ENCODE results near the gene ZNF578. TPM values are rescaled to one million over a fixed set of nuclear protein-coding genes. Genes with fewer than 3 reads are reported as not detected.

The ZNF578 gene
- total RNA-seq, 4 donors from 2014 or later = 2.7 to 6.9 (median 3.8) TPM

DNA sequence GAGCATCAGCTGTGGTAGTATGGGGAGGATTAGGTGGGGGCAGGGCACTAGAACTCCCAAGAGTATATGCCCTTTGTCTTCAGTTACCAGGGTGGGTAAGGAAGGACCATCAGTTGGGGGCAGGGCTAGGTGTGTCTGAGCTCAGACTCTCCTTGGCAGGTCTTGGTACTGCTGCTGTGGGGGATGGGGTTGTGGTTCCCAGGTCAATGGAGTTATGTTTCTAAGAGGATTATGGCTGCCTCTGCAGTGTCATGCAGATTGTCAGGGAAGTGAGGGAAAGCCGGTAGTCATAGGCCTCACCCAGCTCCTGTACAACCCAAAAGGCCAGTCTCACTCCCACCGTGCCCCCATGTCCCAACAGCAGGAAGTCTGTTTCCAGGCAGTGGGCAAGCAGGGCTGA is 8.8 kb upstream of the ZNF578 start:
- Histone ChIP-seq H3K36me3 (no peaks in the 10 kb centered on the region), H3K4me3 (replicated peaks in 1 of 3) (no peak overlapping the region), H3K4me1 (no peaks in the 10 kb centered on the region), H3K27me3 (no peaks in the 10 kb centered on the region), H3K9me3 (no peaks in the 10 kb centered on the region), H3K27ac (no peak overlapping the region)
- WGBS, 2 donors = 45 to 46% methylated on average over 2 of the region's 2 CpGs
- DNase-seq = no peak
- intact Hi-C loops (cut with DNase I) = no loop called here
- TF ChIP-seq POLR2A (IDR thresholded peaks at IDR 0.05) = no peak
- TF ChIP-seq, protein P1, sequence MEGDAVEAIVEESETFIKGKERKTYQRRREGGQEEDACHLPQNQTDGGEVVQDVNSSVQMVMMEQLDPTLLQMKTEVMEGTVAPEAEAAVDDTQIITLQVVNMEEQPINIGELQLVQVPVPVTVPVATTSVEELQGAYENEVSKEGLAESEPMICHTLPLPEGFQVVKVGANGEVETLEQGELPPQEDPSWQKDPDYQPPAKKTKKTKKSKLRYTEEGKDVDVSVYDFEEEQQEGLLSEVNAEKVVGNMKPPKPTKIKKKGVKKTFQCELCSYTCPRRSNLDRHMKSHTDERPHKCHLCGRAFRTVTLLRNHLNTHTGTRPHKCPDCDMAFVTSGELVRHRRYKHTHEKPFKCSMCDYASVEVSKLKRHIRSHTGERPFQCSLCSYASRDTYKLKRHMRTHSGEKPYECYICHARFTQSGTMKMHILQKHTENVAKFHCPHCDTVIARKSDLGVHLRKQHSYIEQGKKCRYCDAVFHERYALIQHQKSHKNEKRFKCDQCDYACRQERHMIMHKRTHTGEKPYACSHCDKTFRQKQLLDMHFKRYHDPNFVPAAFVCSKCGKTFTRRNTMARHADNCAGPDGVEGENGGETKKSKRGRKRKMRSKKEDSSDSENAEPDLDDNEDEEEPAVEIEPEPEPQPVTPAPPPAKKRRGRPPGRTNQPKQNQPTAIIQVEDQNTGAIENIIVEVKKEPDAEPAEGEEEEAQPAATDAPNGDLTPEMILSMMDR (IDR thresholded peaks at IDR 0.05) = no peak

DNA sequence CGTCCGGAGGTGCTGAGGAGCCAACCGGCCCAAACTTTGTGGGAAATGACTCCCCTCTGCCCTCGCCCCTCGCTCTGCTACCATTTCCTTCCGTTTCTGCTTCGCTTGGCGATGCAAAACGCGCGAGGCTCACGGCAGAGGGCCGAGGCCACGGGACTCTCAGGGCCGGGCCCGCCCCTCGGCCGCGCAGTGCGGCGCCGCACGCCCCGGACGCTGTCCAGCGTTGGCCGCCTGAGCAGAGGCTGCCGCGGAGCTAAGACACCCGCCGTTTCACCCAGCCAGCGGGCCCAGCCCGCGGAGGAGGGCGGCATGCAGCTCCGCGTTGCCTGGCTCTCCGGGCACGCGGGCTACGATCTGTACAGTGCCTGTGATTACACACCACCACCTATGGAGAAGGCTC is 2.1 kb upstream of the ZNF578 start:
- 22 to 31% methylated on average over 15 to 38 of the region's 41 CpGs for WGBS, 2 donors
- DNase-seq = no peak
- no peak overlapping the region for H3K4me3 ChIP-seq (replicated peaks in 1 of 3)
- H3K9me3 ChIP-seq = no peaks in the 10 kb centered on the region
- peaks cover 0 to 4% of the 10 kb centered on the region in 2 donors for H3K4me1 ChIP-seq
- peaks cover under 1 to 2% of the 10 kb centered on the region in 2 donors for H3K36me3 ChIP-seq
- intact Hi-C loops (cut with DNase I) = no loop called here
- H3K27ac ChIP-seq = no peak overlapping the region
- TF ChIP-seq, protein P1 (IDR thresholded peaks at IDR 0.05) = no peak
- no peak for TF ChIP-seq POLR2A (IDR thresholded peaks at IDR 0.05)
- no peaks in the 10 kb centered on the region for H3K27me3 ChIP-seq

DNA sequence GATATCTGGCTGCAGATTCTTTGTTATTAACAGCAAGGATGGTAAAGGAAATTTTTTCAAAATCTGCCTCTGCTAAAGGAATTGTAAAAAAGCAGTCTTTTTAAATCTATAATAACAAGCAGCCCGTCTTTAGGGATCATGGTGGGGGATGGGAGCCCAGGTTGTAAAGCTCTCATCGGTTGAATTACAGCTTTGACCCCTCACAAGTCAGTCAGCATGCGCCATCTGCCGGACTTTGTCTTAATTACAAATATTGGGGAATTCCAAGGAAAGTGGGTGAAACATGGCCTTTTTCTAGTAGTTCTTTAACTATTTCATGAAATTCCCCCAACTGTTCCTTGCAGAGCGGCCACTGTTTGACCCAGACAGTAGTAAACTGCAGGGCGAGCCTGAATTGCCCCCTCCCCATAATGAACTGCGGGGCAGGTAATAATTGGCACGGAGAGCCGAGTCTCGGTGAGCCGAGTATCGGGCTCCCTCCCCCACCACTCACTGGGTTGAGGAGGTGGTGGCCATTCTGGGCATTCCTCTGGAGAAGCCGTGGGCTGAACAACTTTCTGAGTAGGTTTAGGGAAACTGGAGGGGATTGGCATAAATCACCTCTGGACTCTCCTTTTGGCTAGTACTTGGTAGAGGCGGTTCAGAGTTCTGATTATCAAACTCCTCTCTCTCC is 11.6 kb downstream of the ZNF578 start:
- DNase-seq = no peak
- Histone ChIP-seq H3K27ac (no peak overlapping the region), H3K27me3 (no peaks in the 10 kb centered on the region), H3K4me1 (no peaks in the 10 kb centered on the region), H3K9me3 (no peaks in the 10 kb centered on the region), H3K4me3 (replicated peaks in 1 of 3) (no peak overlapping the region), H3K36me3 (no peaks in the 10 kb centered on the region)
- 83 to 91% methylated on average over 14 of the region's 14 CpGs for WGBS, 2 donors
- intact Hi-C loops (cut with DNase I) = no loop called here
- TF ChIP-seq POLR2A (IDR thresholded peaks at IDR 0.05) = no peak
- TF ChIP-seq, protein P1 (IDR thresholded peaks at IDR 0.05) = no peak

DNA sequence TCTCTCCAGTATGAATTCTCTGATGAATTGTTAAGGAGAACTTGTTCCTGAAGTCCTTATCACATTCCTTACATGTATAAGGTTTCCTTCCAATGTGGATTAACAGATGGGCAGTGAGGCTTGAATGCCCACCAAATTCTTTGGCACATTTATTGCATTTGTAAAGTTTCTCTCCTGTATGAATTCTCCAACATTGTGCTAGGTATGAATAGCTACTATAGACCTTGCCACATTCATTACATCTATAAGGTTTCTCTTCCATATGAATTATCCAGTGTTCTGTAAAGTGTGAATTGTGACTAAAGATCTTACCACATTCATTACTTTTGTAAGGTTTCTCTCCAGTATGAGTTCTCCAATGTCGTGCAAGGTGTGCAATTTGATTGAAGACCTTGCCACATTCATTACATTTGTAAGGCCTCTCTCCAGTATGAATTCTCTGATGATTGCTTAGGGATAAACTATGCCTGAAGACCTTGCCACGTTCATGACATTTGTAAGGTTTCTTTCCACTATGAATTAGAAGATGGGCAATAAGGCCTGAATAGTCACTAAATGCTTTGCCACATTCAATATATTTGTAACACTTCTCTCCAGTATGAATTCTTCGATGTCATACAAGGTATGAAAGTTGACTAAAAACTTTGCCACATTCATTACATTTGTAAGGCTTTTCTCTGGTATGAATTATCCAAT is 20.4 kb downstream of the ZNF578 start:
- Histone ChIP-seq H3K4me1 (no peaks in the 10 kb centered on the region), H3K27me3 (no peaks in the 10 kb centered on the region), H3K36me3 (no peaks in the 10 kb centered on the region), H3K4me3 (replicated peaks in 1 of 3) (no peak overlapping the region), H3K27ac (no peak overlapping the region), H3K9me3 (peaks cover 14% of the 10 kb centered on the region)
- no peak for TF ChIP-seq POLR2A (IDR thresholded peaks at IDR 0.05)
- TF ChIP-seq, protein P1 (IDR thresholded peaks at IDR 0.05) = no peak
- intact Hi-C loops (cut with DNase I) = loop anchor here (10.0 kb wide), 1 partner anchor 609 kb away; no protein-coding TSS in a partner anchor
- no peak for DNase-seq
- 92 to 98% methylated on average over 3 of the region's 3 CpGs for WGBS, 2 donors

Data from thyroid gland (tissue), 4 donors.